IPS-NIHi7 (cell line): ENCODE results near the gene ALDH3B2.
"Not testable (repeated sequence)": the region's sequence is repeated elsewhere in the genome, so short reads cannot be mapped to it uniquely, and the experiment has no call there.

ENCODE experiments used
- DNase-seq: peaks from one replicate; pipeline ENCODE4 v3.0.0; 2012; ENCODE audit warnings: mixed read lengths; ENCODE audit errors: extremely low spot score

Gene ALDH3B2

DNA sequence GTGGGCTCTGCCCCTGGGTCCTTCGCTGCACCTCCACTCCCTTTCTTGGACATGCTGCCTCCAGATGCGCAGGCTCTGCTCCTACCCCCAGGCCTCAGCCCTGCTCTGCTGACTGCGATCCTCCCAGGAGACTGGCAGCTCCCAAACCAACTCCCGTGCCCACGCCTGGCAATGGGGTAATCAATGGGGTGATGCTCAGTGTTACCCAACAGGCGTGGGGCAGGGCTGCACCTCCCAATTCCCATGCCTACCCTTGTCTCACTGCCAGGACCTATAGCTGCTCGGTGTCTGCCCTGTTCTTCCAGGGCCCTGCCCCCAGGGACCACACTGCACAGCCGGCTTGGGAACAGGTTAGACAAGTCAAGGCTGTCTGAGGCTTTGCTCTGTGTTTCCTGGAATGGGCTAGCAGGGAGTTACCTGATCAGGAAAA lies at the start of gene ALDH3B2:
Gene ALDH3B2, minus strand, starts transcription at position 182 of the 430 bp plus-strand sequence. CDS start 7,688 bp downstream, outside the sequence.
- peak; percentile 53 for DNase-seq

DNA sequence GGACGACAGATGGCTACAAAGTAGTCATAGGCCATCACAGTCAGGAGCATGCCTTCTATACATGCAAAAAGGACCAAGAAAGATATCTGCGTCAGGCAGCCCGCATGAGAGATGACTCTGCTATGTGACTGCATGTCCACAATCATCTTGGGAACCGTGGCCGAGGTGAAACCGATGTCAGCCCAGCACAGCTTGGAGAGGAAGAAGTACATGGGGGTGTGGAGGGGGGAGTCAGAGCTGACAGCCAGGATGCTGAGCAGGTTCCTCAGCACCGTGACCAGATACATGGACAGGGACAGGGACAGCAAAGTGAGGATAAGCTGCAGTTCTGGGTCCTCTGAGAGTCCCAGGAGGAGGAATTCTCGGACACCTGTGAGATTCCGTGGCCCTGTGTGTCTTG lies 48.6 kb upstream of the ALDH3B2 start:
- DNase-seq = not testable (repeated sequence)

DNA sequence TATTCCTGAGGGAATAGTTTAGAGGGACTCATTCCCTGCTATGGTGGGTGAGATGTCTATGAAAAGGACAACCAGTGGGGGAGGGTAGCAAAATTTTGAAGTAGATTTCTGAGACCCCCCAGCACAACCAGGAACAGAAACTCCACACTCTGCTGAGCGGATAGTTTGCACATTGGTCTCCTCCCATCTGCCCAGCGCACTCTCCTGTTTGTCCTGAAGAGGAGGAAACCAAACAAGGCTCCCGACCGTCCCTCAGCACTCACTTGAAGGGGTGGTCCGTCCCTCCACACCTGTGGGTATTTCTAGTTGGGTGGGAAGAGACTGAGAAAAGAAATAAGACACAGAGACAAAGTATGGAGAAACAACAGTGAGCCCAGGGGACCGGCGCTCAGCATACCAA lies 41.8 kb upstream of the ALDH3B2 start:
- not testable (repeated sequence) for DNase-seq

GRCh38 chr11:67715801-67716200 lies 41.4 kb upstream of the ALDH3B2 start:
- DNase-seq = not testable (repeated sequence)

DNA sequence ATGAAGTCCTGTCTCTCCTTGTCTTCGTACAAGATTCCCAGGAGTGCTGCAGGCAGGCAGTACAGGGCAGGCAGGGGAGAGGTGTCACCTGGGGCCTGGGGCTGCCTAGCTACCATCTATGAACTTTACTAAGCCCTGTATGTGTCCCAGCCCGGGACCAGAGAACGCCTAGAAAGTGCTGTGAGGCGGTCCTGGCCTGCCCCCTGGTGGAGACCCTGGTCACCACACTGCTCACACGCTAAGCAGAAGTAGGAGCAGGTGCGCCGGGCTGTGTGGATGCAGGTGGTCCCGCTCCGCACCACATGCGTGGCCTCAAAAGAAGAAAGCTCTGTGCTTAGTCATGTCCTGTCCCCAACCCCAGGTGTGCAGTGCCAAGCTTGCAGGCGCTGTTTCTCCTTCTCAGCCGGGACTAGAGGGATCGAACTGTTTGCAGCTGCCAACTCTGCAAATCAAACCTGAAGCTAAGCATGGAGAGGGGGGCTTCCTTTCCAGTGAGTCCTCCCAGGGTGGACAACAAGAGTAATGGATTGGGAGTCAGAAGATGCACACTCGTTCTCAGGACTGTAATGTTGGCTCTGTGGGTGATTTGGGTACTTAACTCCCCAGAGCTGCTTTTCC lies 39.6 kb upstream of the ALDH3B2 start:
- DNase-seq = not testable (repeated sequence)

GRCh38 chr11:67711676-67712075 lies 37.3 kb upstream of the ALDH3B2 start:
- DNase-seq = not testable (repeated sequence)

GRCh38 chr11:67711212-67711611 lies 36.8 kb upstream of the ALDH3B2 start:
- not testable (repeated sequence) for DNase-seq

- not testable (repeated sequence) for DNase-seq
These were observed 35.4 kb upstream of the ALDH3B2 start for GRCh38 chr11:67709806-67710205.

DNA sequence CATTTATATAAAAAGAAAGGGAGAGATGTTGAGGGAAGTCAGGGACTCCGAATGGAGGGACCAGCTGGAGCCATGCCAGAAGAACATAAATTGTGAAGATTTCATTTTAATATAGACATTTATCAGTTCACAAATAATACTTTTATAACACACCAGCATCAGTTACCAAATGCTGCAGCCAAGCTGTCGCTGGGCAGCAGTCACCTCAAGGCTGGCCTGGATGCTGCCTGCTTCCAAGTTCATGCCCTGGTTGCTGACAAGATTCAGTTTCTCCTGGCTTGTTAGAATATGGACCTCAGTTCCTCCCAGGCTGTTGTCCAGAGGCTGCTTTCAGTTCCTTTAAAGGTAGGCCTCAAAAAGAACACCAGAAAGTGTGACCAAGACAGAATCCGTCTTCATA lies 30.8 kb upstream of the ALDH3B2 start:
- no peak for DNase-seq

- no peak for DNase-seq
These were observed 30.1 kb upstream of the ALDH3B2 start for GRCh38 chr11:67704524-67704923.

GRCh38 chr11:67703709-67704108 lies 29.3 kb upstream of the ALDH3B2 start:
- DNase-seq = not testable (repeated sequence)

DNA sequence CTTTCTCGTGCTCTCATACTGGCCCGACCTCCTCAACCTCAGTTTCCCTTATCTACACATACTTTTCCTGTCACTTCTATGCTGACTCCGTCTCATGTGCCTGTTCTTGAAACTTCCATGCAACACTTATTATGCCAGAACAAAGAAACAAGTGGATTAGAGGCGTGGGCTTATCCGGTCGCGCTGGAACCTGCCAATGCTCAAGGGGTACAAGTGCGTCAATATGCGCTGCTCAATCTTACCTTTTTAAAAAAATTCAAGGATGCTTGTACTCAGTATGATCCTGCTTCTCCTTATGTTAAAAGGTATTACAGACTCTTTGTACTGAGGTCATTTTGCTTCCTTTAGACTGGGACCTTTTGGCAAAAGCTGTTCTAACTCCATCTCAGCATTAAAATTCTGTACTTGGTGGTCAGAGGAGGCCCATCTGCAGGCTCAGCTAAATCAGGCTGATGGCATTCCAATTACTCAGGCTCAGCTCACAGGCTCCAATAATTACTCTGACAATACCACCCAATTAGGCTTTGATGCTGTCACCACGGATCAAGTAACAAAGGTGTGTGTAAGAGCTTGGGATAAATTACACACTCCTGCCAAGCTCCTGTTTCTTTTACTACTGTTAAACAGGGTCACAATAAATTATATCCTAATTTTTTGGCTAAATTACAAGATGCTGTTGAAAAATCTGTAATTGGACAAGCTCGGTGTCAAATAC lies 26.3 kb upstream of the ALDH3B2 start:
- DNase-seq = no peak

DNA sequence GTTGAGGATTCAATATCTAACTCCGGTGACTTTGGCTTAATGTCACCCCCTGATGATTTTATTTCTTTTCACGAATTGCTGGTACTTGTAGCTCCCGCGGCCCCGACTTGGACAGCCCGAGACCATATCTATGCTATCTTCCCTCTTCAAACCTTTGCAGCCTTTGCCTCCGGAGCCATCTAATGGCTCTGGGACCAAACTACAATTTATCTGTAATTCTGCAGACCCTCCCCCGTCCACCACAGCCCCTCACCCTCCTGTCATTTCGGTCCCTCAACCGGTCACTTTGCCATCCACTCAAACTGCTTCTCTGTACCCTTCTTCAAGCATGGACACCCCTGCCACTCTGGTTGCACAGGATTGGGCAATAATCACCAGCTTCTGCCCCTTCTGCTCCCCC lies 25.7 kb upstream of the ALDH3B2 start:
- no peak for DNase-seq

DNA sequence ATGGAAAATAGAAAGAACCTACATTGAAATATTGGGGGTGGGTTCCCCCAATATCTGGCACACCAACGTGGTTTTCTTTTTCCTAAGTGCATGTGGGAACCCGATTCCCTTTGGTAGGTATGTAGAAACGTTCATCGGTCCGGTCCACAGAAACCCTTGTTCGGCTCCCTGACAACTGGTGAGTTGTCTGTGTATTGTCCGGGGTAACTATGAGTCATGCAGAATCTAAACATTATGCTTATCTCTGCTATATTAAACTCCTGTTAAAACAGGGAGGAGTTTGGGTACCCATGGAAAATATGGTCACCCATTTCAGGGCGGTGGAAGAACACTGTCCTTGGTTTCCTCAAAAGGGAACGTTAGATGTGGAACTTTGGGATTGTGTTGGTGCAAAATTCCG lies 25.1 kb upstream of the ALDH3B2 start:
- no peak for DNase-seq

DNA sequence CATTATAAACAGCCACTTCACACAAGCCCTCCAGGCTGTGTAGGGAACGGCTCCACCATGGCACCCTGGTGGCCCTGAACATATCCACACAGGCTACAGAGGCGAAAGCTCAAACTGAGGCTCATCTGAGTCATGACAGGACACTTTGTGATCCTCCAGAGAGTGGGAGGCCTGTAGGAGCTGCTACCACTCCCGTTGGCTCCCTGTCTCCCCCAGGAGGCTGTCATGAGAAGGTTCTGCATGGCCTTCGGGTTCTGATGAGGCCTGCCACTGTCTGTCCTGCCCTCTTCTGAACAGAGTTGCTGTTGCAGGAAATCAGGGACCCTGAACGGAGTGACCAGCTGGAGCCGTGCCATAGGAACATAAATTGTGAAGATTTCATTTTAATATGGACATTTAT lies 23.8 kb upstream of the ALDH3B2 start:
- DNase-seq = no peak

- DNase-seq = no peak
These were observed 23.4 kb upstream of the ALDH3B2 start for GRCh38 chr11:67697846-67698245.

GRCh38 chr11:67696998-67697397 lies 22.6 kb upstream of the ALDH3B2 start:
- no peak for DNase-seq

GRCh38 chr11:67695606-67696005 lies 21.2 kb upstream of the ALDH3B2 start:
- DNase-seq = no peak

GRCh38 chr11:67694875-67695555 lies 20.6 kb upstream of the ALDH3B2 start:
- DNase-seq = no peak

GRCh38 chr11:67691149-67691548 lies 16.7 kb upstream of the ALDH3B2 start:
- no peak for DNase-seq

DNA sequence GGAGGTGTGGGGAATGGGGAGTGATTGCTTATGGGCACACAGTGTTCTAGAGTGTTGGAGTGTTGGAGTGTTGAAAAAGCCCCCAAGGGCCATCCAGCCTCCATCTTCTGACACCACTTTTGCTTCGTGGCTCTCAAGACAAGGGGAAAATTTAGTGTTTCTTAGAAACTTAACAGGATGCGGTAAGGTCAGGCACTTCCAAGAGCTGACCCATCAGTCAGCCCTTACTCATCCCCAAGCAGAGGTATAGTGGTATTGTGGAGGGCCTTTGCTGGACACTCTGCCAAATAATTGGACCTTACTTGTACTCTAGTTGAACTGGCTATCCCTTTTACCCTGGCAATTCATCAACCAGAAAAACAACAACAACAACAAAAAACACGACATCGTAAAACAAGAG lies 14.8 kb upstream of the ALDH3B2 start:
- no peak for DNase-seq

GRCh38 chr11:67687986-67688385 lies 13.6 kb upstream of the ALDH3B2 start:
- no peak for DNase-seq
